RWPE2 (cell line): ENCODE data around the gene MYOZ1.

Experiments used
- ATAC-seq: fragments of 200-7000 bp; cut with Tn5 transposase; 3 replicates; pipeline ENCODE4 v1.9.1; 2021; ENCODE audit warnings: low read depth
- DNase-seq: peaks from one replicate; pipeline ENCODE4 v3.0.0-alpha.2; 2020; ENCODE audit warnings: low spot score
- H3K27ac ChIP-seq: fragments of 450-650 bp; 2 replicates; pipeline ENCODE4 v1.5.1; 2017; ENCODE audit warnings: mild to moderate bottlenecking; ENCODE audit not compliant: poor library complexity, severe bottlenecking
- H3K27me3 ChIP-seq: fragments of 250-450 bp; sonication (Bioruptor Pico); 2 replicates; pipeline ENCODE4 v1.5.1; 2021; ENCODE audit warnings: mild to moderate bottlenecking, moderate library complexity; ENCODE audit not compliant: insufficient read depth, poor library complexity, severe bottlenecking
- H3K36me3 ChIP-seq: fragments of 250-450 bp; sonication (Bioruptor Pico); 2 replicates; pipeline ENCODE4 v1.5.1; 2020; ENCODE audit warnings: low read depth, mild to moderate bottlenecking, moderate library complexity
- H3K4me1 ChIP-seq: fragments of 250-450 bp; sonication (Bioruptor Pico); 2 replicates; pipeline ENCODE4 v1.5.1; 2021; ENCODE audit warnings: mild to moderate bottlenecking, moderate library complexity; ENCODE audit not compliant: insufficient read depth, poor library complexity, severe bottlenecking
- H3K4me3 ChIP-seq: fragments of 250-450 bp; sonication (Bioruptor Pico); 2 replicates; pipeline ENCODE4 v1.5.1; 2021; ENCODE audit warnings: mild to moderate bottlenecking, moderate library complexity; ENCODE audit not compliant: severe bottlenecking
- H3K9me3 ChIP-seq: fragments of 250-450 bp; sonication (Bioruptor Pico); 2 replicates; pipeline ENCODE4 v1.5.1; 2021; ENCODE audit warnings: mild to moderate bottlenecking, moderate library complexity; ENCODE audit not compliant: severe bottlenecking
- CTCF ChIP-seq: fragments of 450-650 bp; IDR thresholded peaks from one replicate; pipeline ENCODE4 v1.5.1; 2017; ENCODE audit warnings: mild to moderate bottlenecking, moderate library complexity; ENCODE audit not compliant: poor library complexity, severe bottlenecking

The MYOZ1 gene

GRCh38 chr10:73597346-73597745, 43.9 kb downstream of the MYOZ1 start:
- ATAC-seq = no peak
- DNase-seq = no peak

GRCh38 chr10:73593812-73594211, 47.5 kb downstream of the MYOZ1 start:
- ATAC-seq = no peak
- Histone ChIP-seq H3K36me3 (no peaks in the 10 kb centered on the region), H3K27ac (no peak overlapping the region), H3K27me3 (no peaks in the 10 kb centered on the region), H3K4me1 (peaks cover 23% of the 10 kb centered on the region), H3K4me3 (no peak overlapping the region), H3K9me3 (no peaks in the 10 kb centered on the region)
- no peak for TF ChIP-seq CTCF
- no peak for DNase-seq

More at GRCh38 chr10:73597346-73597745, 43.9 kb downstream of the MYOZ1 start:
- Histone ChIP-seq H3K9me3 (no peaks in the 10 kb centered on the region), H3K36me3 (no peaks in the 10 kb centered on the region), H3K27me3 (no peaks in the 10 kb centered on the region), H3K4me3 (no peak overlapping the region), H3K27ac (peak overlapping the region; percentile 7), H3K4me1 (peaks cover 21% of the 10 kb centered on the region)
- TF ChIP-seq CTCF = no peak

GRCh38 chr10:73593110-73593509, 48.2 kb downstream of the MYOZ1 start:
- DNase-seq = no peak
- H3K27ac ChIP-seq = no peak overlapping the region
- no peaks in the 10 kb centered on the region for H3K27me3 ChIP-seq
- H3K36me3 ChIP-seq = no peaks in the 10 kb centered on the region
- H3K4me3 ChIP-seq = no peak overlapping the region
- no peak for ATAC-seq
- TF ChIP-seq CTCF = no peak
- H3K4me1 ChIP-seq = peaks cover 30% of the 10 kb centered on the region
- no peaks in the 10 kb centered on the region for H3K9me3 ChIP-seq

GRCh38 chr10:73591935-73592699, 49.2 kb downstream of the MYOZ1 start:
- Histone ChIP-seq H3K27me3 (no peaks in the 10 kb centered on the region), H3K4me3 (no peak overlapping the region)
- peak; percentile 22; the same call in 1 of the 3 replicates for ATAC-seq

More at GRCh38 chr10:73591935-73592699, 49.2 kb downstream of the MYOZ1 start:
- TF ChIP-seq CTCF = no peak
- DNase-seq = no peak
- H3K27ac ChIP-seq = peak overlapping the region; percentile 57
- no peaks in the 10 kb centered on the region for H3K36me3 ChIP-seq
- H3K4me1 ChIP-seq = peaks cover 27% of the 10 kb centered on the region
- no peaks in the 10 kb centered on the region for H3K9me3 ChIP-seq
